Endothelial cell (in vitro differentiated cells): Measurements from ENCODE around the gene UACA. TPM values are rescaled to one million over a fixed set of nuclear protein-coding genes. Genes with fewer than 3 reads are reported as not detected.
A peak's percentile ranks its signal among the peaks of the same experiment; 100 is the strongest.

Experiments used
- DNase-seq: peaks from one replicate; pipeline ENCODE4 v3.0.0; 2021; ENCODE audit warnings: low spot score
- H3K27ac Mint-ChIP-seq: one replicate; pipeline ENCODE4 v1.8.0; 2021; ENCODE audit warnings: mixed read lengths, inconsistent platforms; ENCODE audit not compliant: unreplicated experiment
- H3K27me3 Mint-ChIP-seq: one replicate; pipeline ENCODE4 v1.8.0; 2021; ENCODE audit warnings: mild to moderate bottlenecking, moderate library complexity, mixed read lengths, inconsistent platforms; ENCODE audit not compliant: unreplicated experiment
- H3K36me3 Mint-ChIP-seq: one replicate; pipeline ENCODE4 v1.8.0; 2021; ENCODE audit warnings: mild to moderate bottlenecking, low read depth, mixed read lengths, inconsistent platforms; ENCODE audit not compliant: unreplicated experiment
- H3K4me1 Mint-ChIP-seq: one replicate; pipeline ENCODE4 v1.8.0; 2021; ENCODE audit warnings: mild to moderate bottlenecking, mixed read lengths, inconsistent platforms; ENCODE audit not compliant: unreplicated experiment
- H3K4me3 Mint-ChIP-seq: one replicate; pipeline ENCODE4 v1.8.0; 2021; ENCODE audit warnings: mild to moderate bottlenecking, mixed read lengths, inconsistent platforms; ENCODE audit not compliant: unreplicated experiment
- H3K9me3 Mint-ChIP-seq: one replicate; pipeline ENCODE4 v1.8.0; 2021; ENCODE audit warnings: mixed read lengths, inconsistent platforms; ENCODE audit not compliant: unreplicated experiment
- CTCF ChIP-seq: fragments of 200-600 bp; sonication (generic); IDR thresholded peaks from one replicate; pipeline ENCODE4 v1.5.0; 2021; ENCODE audit warnings: antibody characterized with exemption; ENCODE audit not compliant: unreplicated experiment
- total RNA-seq: library from RNA; stranded (reverse); fragmentation: NEBNext Ultra II Directional; extraction: Animal tissue kit (Norgen Biotek cat#: 25700); gene quantifications from one replicate; pipeline ENCODE4 v1.2.1, GENCODE V29; 2021; ENCODE audit not compliant: unreplicated experiment

UACA gene
- total RNA-seq, 1 donor from 2014 or later: 34.2 TPM

GRCh38 chr15:70722266-70723121 is 40.9 kb downstream of the UACA start:
- Mint-ChIP-seq H3K27me3 (no peaks in the 10 kb centered on the region), H3K9me3 (no peaks in the 10 kb centered on the region), H3K36me3 (peaks cover 7% of the 10 kb centered on the region), H3K4me1 (peaks cover 31% of the 10 kb centered on the region), H3K4me3 (no peak overlapping the region), H3K27ac (no peak overlapping the region)
- TF ChIP-seq CTCF: peak; percentile 91
- no peak for DNase-seq

GRCh38 chr15:70720228-70721016 is 42.9 kb downstream of the UACA start:
- Mint-ChIP-seq H3K4me1 (peaks cover 31% of the 10 kb centered on the region), H3K27ac (peak overlapping the region; percentile 55)

GRCh38 chr15:70717237-70717793 is 46.0 kb downstream of the UACA start:
- Mint-ChIP-seq H3K4me3 (no peak overlapping the region), H3K36me3 (peaks cover 7% of the 10 kb centered on the region), H3K27ac (no peak overlapping the region), H3K27me3 (no peaks in the 10 kb centered on the region), H3K9me3 (no peaks in the 10 kb centered on the region), H3K4me1 (peaks cover 37% of the 10 kb centered on the region)
- no peak for TF ChIP-seq CTCF
- no peak for DNase-seq

More at GRCh38 chr15:70720228-70721016, 42.9 kb downstream of the UACA start:
- H3K4me3 Mint-ChIP-seq: no peak overlapping the region
- no peaks in the 10 kb centered on the region for H3K27me3 Mint-ChIP-seq
- peaks cover 7% of the 10 kb centered on the region for H3K36me3 Mint-ChIP-seq
- no peak for TF ChIP-seq CTCF
- DNase-seq: no peak
- no peaks in the 10 kb centered on the region for H3K9me3 Mint-ChIP-seq

- Mint-ChIP-seq H3K4me1 (peaks cover 39% of the 10 kb centered on the region), H3K36me3 (peaks cover 7% of the 10 kb centered on the region), H3K27ac (no peak overlapping the region), H3K27me3 (no peaks in the 10 kb centered on the region), H3K4me3 (no peak overlapping the region), H3K9me3 (no peaks in the 10 kb centered on the region)
- TF ChIP-seq CTCF: no peak
- DNase-seq: no peak
Measured at GRCh38 chr15:70715840-70716485, 47.4 kb downstream of the UACA start.
